SU-DHL-6 (cell line): ENCODE data around the gene UQCRC2.

Experiments used
- CTCF ChIP-seq: fragments of 200-600 bp; sonication (generic); IDR thresholded peaks from one replicate; pipeline ENCODE4 v1.5.1; 2017; ENCODE audit warnings: antibody characterized with exemption, mild to moderate bottlenecking, low read length, moderate library complexity; ENCODE audit not compliant: insufficient read depth, poor library complexity, severe bottlenecking
- EZH2phosphoT487 ChIP-seq: fragments of 200-600 bp; sonication (generic), shearing (Covaris generic); conservative IDR thresholded peaks from 2 replicates; pipeline ENCODE4 v1.6.1; 2018; ENCODE audit warnings: mild to moderate bottlenecking, antibody characterized with exemption, low read length, moderate library complexity, mixed read lengths

GRCh38 chr16:21989133-21989532 is 36.0 kb downstream of the UQCRC2 start:
- TF ChIP-seq CTCF = no peak
- no peak for TF ChIP-seq EZH2phosphoT487
